Measurements from ENCODE around the gene INPP4B. TPM values are rescaled to one million over a fixed set of nuclear protein-coding genes. Genes with fewer than 3 reads are reported as not detected.
A peak's percentile ranks its signal among the peaks of the same experiment; 100 is the strongest.

INPP4B gene
- total and polyA plus RNA-seq, 2 experiments from 2014 or later, result 4.6 to 5.5 TPM

DNA sequence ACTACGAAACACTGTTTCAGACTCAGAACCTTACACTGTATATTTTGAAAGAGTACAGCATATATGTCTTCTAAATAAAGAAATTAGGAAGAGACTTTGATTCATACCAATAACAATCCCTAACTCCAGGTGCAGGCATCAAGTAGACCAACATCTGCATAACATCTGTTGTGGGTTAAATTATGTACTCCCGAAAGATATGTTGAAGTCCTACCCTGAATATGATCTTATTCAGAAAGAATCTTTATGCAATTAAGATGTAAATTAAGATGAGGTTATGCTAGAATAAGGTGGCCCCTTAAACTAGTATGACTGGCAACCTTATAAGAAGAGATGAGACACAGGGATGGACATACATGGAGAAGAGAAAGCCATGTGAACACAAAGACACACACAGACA is 117.9 kb downstream of the INPP4B start:
- H3K36me3 ChIP-seq, result no peaks in the 10 kb centered on the region
- DNase-seq (ENCODE audit: low read depth in 1 of 2, low spot score in 1 of 2), result no peak
- H3K4me1 ChIP-seq (ENCODE audit: low read depth), result no peaks in the 10 kb centered on the region
- no peak overlapping the region for H3K27ac ChIP-seq
- TF ChIP-seq, protein P1, sequence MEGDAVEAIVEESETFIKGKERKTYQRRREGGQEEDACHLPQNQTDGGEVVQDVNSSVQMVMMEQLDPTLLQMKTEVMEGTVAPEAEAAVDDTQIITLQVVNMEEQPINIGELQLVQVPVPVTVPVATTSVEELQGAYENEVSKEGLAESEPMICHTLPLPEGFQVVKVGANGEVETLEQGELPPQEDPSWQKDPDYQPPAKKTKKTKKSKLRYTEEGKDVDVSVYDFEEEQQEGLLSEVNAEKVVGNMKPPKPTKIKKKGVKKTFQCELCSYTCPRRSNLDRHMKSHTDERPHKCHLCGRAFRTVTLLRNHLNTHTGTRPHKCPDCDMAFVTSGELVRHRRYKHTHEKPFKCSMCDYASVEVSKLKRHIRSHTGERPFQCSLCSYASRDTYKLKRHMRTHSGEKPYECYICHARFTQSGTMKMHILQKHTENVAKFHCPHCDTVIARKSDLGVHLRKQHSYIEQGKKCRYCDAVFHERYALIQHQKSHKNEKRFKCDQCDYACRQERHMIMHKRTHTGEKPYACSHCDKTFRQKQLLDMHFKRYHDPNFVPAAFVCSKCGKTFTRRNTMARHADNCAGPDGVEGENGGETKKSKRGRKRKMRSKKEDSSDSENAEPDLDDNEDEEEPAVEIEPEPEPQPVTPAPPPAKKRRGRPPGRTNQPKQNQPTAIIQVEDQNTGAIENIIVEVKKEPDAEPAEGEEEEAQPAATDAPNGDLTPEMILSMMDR (IDR thresholded peaks at IDR 0.05; ENCODE audit: low read depth, low read length), result no peak
- no peaks in the 10 kb centered on the region for H3K9me3 ChIP-seq (ENCODE audit: low read depth)
- H3K4me3 ChIP-seq, result no peak overlapping the region
- no peaks in the 10 kb centered on the region for H3K27me3 ChIP-seq

DNA sequence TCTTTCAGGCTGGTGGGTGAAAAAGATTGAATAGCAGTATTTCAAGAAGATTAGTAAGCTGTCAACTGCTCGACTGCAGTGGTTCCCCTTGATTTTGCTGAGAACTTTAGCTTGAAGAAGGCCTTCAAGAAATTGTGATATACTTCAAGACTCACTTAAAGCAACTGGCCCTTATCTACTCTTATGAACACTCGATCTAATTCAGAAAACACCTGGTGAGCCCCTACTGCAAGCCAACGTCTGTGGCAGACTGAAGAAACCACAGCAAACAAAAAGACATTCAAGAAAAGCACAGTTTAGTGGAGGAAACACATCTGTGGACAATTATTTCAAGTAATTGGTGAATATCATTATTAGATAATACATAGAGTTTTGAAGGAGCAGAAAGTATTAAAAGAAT is 119.0 kb downstream of the INPP4B start:
- TF ChIP-seq, protein P1 (IDR thresholded peaks at IDR 0.05; ENCODE audit: low read depth, low read length), result no peak
- Histone ChIP-seq H3K4me1 (ENCODE audit: low read depth) (no peaks in the 10 kb centered on the region), H3K27me3 (no peaks in the 10 kb centered on the region), H3K36me3 (no peaks in the 10 kb centered on the region), H3K9me3 (ENCODE audit: low read depth) (no peaks in the 10 kb centered on the region), H3K27ac (no peak overlapping the region), H3K4me3 (no peak overlapping the region)
- no peak for DNase-seq (ENCODE audit: low read depth in 1 of 2, low spot score in 1 of 2)

DNA sequence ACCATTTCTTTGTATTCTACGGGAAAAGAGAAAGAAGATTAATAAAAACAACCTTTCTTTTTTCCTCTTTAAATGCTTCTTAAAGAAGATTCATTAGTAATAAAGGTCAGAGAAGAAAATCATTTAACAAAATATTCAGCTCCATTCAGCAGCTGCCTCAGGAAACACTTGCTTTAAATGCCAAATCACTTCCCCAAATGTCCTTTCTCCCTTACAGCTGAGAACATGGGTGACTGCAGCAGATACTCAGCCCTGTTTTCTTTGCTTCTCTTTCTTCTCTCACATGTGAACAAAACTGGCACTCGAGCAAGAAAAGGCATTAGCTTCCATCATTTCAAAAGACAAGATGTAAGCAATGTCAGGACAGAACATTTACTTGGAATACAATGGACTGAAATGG is 120.2 kb downstream of the INPP4B start:
- TF ChIP-seq, protein P1 (IDR thresholded peaks at IDR 0.05; ENCODE audit: low read depth, low read length), result no peak
- no peak for DNase-seq (ENCODE audit: low read depth in 1 of 2, low spot score in 1 of 2)
- no peaks in the 10 kb centered on the region for H3K4me1 ChIP-seq (ENCODE audit: low read depth)
- no peaks in the 10 kb centered on the region for H3K36me3 ChIP-seq
- no peak overlapping the region for H3K27ac ChIP-seq
- no peak overlapping the region for H3K4me3 ChIP-seq
- no peaks in the 10 kb centered on the region for H3K9me3 ChIP-seq (ENCODE audit: low read depth)
- no peaks in the 10 kb centered on the region for H3K27me3 ChIP-seq

DNA sequence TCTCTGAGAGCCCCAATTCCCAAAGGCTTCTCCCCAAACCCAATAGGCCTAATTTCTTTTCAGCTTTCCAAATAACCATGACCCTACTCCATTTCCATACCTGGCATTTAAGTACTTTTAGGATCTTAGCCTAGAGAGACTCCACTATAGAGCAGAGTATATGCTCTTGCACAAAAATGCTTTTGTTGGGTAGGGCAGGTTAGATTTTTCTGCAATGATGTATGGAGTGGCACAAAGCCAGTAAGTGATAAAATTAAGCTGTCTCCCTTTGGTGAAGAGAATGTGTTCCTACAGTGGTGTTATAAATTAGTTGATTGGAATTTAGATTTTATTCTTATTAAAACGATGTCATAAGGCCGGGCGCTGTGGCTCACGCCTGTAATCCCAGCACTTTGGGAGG is 124.9 kb downstream of the INPP4B start:
- TF ChIP-seq, protein P1 (IDR thresholded peaks at IDR 0.05; ENCODE audit: low read depth, low read length), result no peak
- no peak overlapping the region for H3K27ac ChIP-seq
- DNase-seq (ENCODE audit: low read depth in 1 of 2, low spot score in 1 of 2), result peak in 1 of 2 donors; percentile 7

GRCh38 chr4:142719854-142720541 is 126.1 kb downstream of the INPP4B start:
- Histone ChIP-seq H3K4me3 (no peak overlapping the region), H3K27ac (no peak overlapping the region), H3K9me3 (ENCODE audit: low read depth) (no peaks in the 10 kb centered on the region), H3K36me3 (no peaks in the 10 kb centered on the region), H3K4me1 (ENCODE audit: low read depth) (no peaks in the 10 kb centered on the region), H3K27me3 (no peaks in the 10 kb centered on the region)
- TF ChIP-seq, protein P1 (IDR thresholded peaks at IDR 0.05; ENCODE audit: low read depth, low read length), result peak; percentile 49
- DNase-seq (ENCODE audit: low read depth in 1 of 2, low spot score in 1 of 2), result peak; percentile 37 to 45

More for the DNA sequence above, 124.9 kb downstream of the INPP4B start:
- H3K9me3 ChIP-seq (ENCODE audit: low read depth), result no peaks in the 10 kb centered on the region
- no peaks in the 10 kb centered on the region for H3K36me3 ChIP-seq
- no peak overlapping the region for H3K4me3 ChIP-seq
- H3K27me3 ChIP-seq, result no peaks in the 10 kb centered on the region
- H3K4me1 ChIP-seq (ENCODE audit: low read depth), result no peaks in the 10 kb centered on the region
